DND-41 (cell line): ENCODE data around the gene ABLIM1.

Experiments used
- ATAC-seq: fragments of 200-7000 bp; cut with Tn5 transposase; 3 replicates; pipeline ENCODE4 v1.9.1; 2021; ENCODE audit warnings: low read depth; ENCODE audit not compliant: insufficient read depth
- DNase-seq: peaks from one replicate; pipeline ENCODE4 v3.0.0-alpha.2; 2020
- H2AFZ ChIP-seq: 2 replicates; pipeline ENCODE4 v1.6.0; 2012; ENCODE audit warnings: low read depth, low read length
- H3K27ac ChIP-seq: 2 replicates; pipeline ENCODE4 v1.5.1; 2012; ENCODE audit warnings: low read length, inconsistent platforms
- H3K27me3 ChIP-seq: fragments of 200-600 bp; sonication (generic); 2 replicates; pipeline ENCODE4 v1.6.0; 2012; ENCODE audit warnings: low read length, mild to moderate bottlenecking, inconsistent platforms; ENCODE audit not compliant: insufficient read depth, poor library complexity
- H3K36me3 ChIP-seq: 2 replicates; pipeline ENCODE4 v1.5.1; 2012; ENCODE audit warnings: low read length, inconsistent platforms; ENCODE audit not compliant: insufficient read depth
- H3K4me1 ChIP-seq: 2 replicates; pipeline ENCODE4 v1.5.1; 2012; ENCODE audit warnings: mild to moderate bottlenecking, low read length; ENCODE audit not compliant: insufficient read depth
- H3K4me2 ChIP-seq: 2 replicates; pipeline ENCODE4 v1.6.0; 2012; ENCODE audit warnings: mild to moderate bottlenecking, moderate library complexity, low read length, inconsistent platforms; ENCODE audit not compliant: insufficient read depth
- H3K4me3 ChIP-seq, 2 experiments: fragments of 200-600 bp in 1 of 2; shearing (Covaris generic) in 1 of 2; 2 replicates each; pipeline ENCODE4 v1.5.1; 2012 to 2016; ENCODE audit warnings: inconsistent platforms in 2 of 2, low read length in 2 of 2, mild to moderate bottlenecking in 2 of 2, low read depth in 1 of 2, moderate library complexity in 1 of 2
- H3K79me2 ChIP-seq: 2 replicates; pipeline ENCODE4 v1.6.0; 2012; ENCODE audit warnings: low read length, inconsistent platforms; ENCODE audit not compliant: insufficient read depth
- H3K9ac ChIP-seq: 2 replicates; pipeline ENCODE4 v1.6.0; 2012; ENCODE audit warnings: low read depth, mild to moderate bottlenecking, inconsistent platforms, low read length, moderate library complexity
- H3K9me3 ChIP-seq: 2 replicates; pipeline ENCODE4 v1.5.1; 2012; ENCODE audit warnings: low read length, moderate library complexity, mild to moderate bottlenecking, inconsistent platforms; ENCODE audit not compliant: insufficient read depth, severe bottlenecking
- H4K20me1 ChIP-seq: 2 replicates; pipeline ENCODE4 v1.6.0; 2012; ENCODE audit warnings: low read length; ENCODE audit not compliant: insufficient read depth
- CTCF ChIP-seq: IDR thresholded peaks from 2 replicates; pipeline ENCODE4 v1.5.1; 2012; ENCODE audit warnings: borderline replicate concordance, low read length, moderate library complexity, mild to moderate bottlenecking; ENCODE audit not compliant: poor library complexity, severe bottlenecking; ENCODE audit errors: extremely low read depth
- EZH2 ChIP-seq: IDR thresholded peaks from 3 replicates; pipeline ENCODE4 v1.6.1; 2012; ENCODE audit warnings: borderline replicate concordance, low read depth, mild to moderate bottlenecking, moderate library complexity, low read length, inconsistent platforms; ENCODE audit not compliant: severe bottlenecking

Gene ABLIM1

GRCh38 chr10:114650831-114651230, 7.2 kb downstream of the ABLIM1 start:
- no peaks in the 10 kb centered on the region for H3K27me3 ChIP-seq
- no peak overlapping the region for H3K9ac ChIP-seq
- H3K79me2 ChIP-seq = no peaks in the 10 kb centered on the region
- TF ChIP-seq EZH2 = no peak
- no peak for TF ChIP-seq CTCF
- no peak overlapping the region for H3K4me2 ChIP-seq
- no peak for ATAC-seq
- H4K20me1 ChIP-seq = no peaks in the 10 kb centered on the region
- H3K27ac ChIP-seq = no peak overlapping the region
- H2AFZ ChIP-seq = no peak overlapping the region
- no peak overlapping the region for H3K4me3 ChIP-seq
- no peaks in the 10 kb centered on the region for H3K9me3 ChIP-seq
- DNase-seq = no peak
- H3K36me3 ChIP-seq = no peaks in the 10 kb centered on the region
- no peaks in the 10 kb centered on the region for H3K4me1 ChIP-seq

GRCh38 chr10:114650266-114650665, 7.8 kb downstream of the ABLIM1 start:
- no peak overlapping the region for H3K27ac ChIP-seq
- no peak for DNase-seq

GRCh38 chr10:114649217-114649903, 8.7 kb downstream of the ABLIM1 start:
- no peaks in the 10 kb centered on the region for H3K9me3 ChIP-seq
- H3K27me3 ChIP-seq = no peaks in the 10 kb centered on the region
- H2AFZ ChIP-seq = no peak overlapping the region
- H4K20me1 ChIP-seq = no peaks in the 10 kb centered on the region
- no peaks in the 10 kb centered on the region for H3K36me3 ChIP-seq
- H3K9ac ChIP-seq = no peak overlapping the region
- no peak overlapping the region for H3K27ac ChIP-seq
- ATAC-seq (no peak), DNase-seq (no peak)
- H3K4me2 ChIP-seq = no peak overlapping the region
- no peak overlapping the region for H3K4me3 ChIP-seq
- no peaks in the 10 kb centered on the region for H3K79me2 ChIP-seq
- no peaks in the 10 kb centered on the region for H3K4me1 ChIP-seq
- TF ChIP-seq CTCF = no peak
- TF ChIP-seq EZH2 = no peak

More at GRCh38 chr10:114650266-114650665, 7.8 kb downstream of the ABLIM1 start:
- H3K4me2 ChIP-seq = no peak overlapping the region
- H3K9ac ChIP-seq = no peak overlapping the region
- no peak for TF ChIP-seq CTCF
- TF ChIP-seq EZH2 = no peak
- H3K4me3 ChIP-seq = no peak overlapping the region
- H3K27me3 ChIP-seq = no peaks in the 10 kb centered on the region
- H2AFZ ChIP-seq = no peak overlapping the region
- ATAC-seq = no peak
- no peaks in the 10 kb centered on the region for H3K4me1 ChIP-seq
- no peaks in the 10 kb centered on the region for H3K36me3 ChIP-seq
- no peaks in the 10 kb centered on the region for H3K79me2 ChIP-seq
- no peaks in the 10 kb centered on the region for H3K9me3 ChIP-seq
- no peaks in the 10 kb centered on the region for H4K20me1 ChIP-seq
